ENCODE measurements around the gene TTLL11. TPM values are rescaled to one million over a fixed set of nuclear protein-coding genes. Genes with fewer than 3 reads are reported as not detected.

TTLL11 gene
- total and polyA plus RNA-seq, 2 of the 8 experiments (the other 6 are each of a cell fraction or from before 2014, with no cell fraction given): 0.56 to 0.80 TPM

GRCh38 chr9:121975801-121976277 lies 117.3 kb downstream of the TTLL11 start:
- no peak for FAIRE-seq
- CTCF ChIA-PET (ENCODE audit: partially characterized antibody): interaction anchor here (0.7 to 2.0 kb wide), 4 partner anchors 26 to 421 kb away, joined by 3 to 6 read pairs (median 6); no protein-coding TSS in a partner anchor
- no peak for TF ChIP-seq CREB1 (IDR thresholded peaks at IDR 0.05)
- TF ChIP-seq CBX5 (IDR thresholded peaks at IDR 0.05; ENCODE audit: low read depth, low read length): no peak
- no peak for TF ChIP-seq ZNF274 (IDR thresholded peaks at IDR 0.05; ENCODE audit: borderline replicate concordance, extremely low read depth, low read length)
- TF ChIP-seq RXRA (IDR thresholded peaks at IDR 0.05; ENCODE audit: insufficient read depth, low read depth, low read length): no peak
- no peak for TF ChIP-seq TAF7 (optimal IDR thresholded peaks at IDR 0.05; ENCODE audit: borderline replicate concordance, low read depth, low read length)
- TF ChIP-seq POLR2AphosphoS5 (IDR thresholded peaks at IDR 0.05; ENCODE audit: low read depth, low read length): no peak
- TF ChIP-seq SIN3A (conservative IDR thresholded peaks at IDR 0.05 in 1 of 2, IDR thresholded peaks at IDR 0.05 in 1 of 2; ENCODE audit: low read depth in 1 of 2, low read length in 2 of 2): no peak
- TF ChIP-seq TAF1 (IDR thresholded peaks at IDR 0.05; ENCODE audit: low read depth, low read length): no peak
- no peak for TF ChIP-seq CHD2 (IDR thresholded peaks at IDR 0.05; ENCODE audit: low read length)
- TF ChIP-seq FOSL1 (IDR thresholded peaks at IDR 0.05; ENCODE audit: insufficient read depth, low read depth, low read length): no peak
- TF ChIP-seq SP1 (IDR thresholded peaks at IDR 0.05; ENCODE audit: low read depth, low read length): no peak
- no peak for TF ChIP-seq SRF (IDR thresholded peaks at IDR 0.05; ENCODE audit: low read depth, low read length)
- TF ChIP-seq BCL11A (IDR thresholded peaks at IDR 0.05; ENCODE audit: low read depth in 2 of 2, low read length in 2 of 2): no peak
- no peak for TF ChIP-seq POLR2A (IDR thresholded peaks at IDR 0.05; ENCODE audit: control extremely low read depth in 1 of 2, low read depth in 2 of 2, low read length in 2 of 2)
- no peak for TF ChIP-seq NRF1 (IDR thresholded peaks at IDR 0.05; ENCODE audit: low read depth, low read length)
- no peak for TF ChIP-seq NANOG (IDR thresholded peaks at IDR 0.05; ENCODE audit: insufficient read depth, low read depth, low read length, poor library complexity, severe bottlenecking)

More at GRCh38 chr9:121975801-121976277, 117.3 kb downstream of the TTLL11 start:
- Histone ChIP-seq H2BK12ac (ENCODE audit: low read depth, low read length) (no peak overlapping the region), H4K91ac (replicated peaks; ENCODE audit: insufficient read length, low read length) (no peak overlapping the region), H3K56ac (replicated peaks; ENCODE audit: insufficient read length, low read depth, low read length) (no peak overlapping the region), H3K36me3 (ENCODE audit: control insufficient read depth in 2 of 4, insufficient read depth in 4 of 4, low read length in 3 of 4) (no peaks in the 10 kb centered on the region), H2BK5ac (ENCODE audit: low read depth, low read length) (no peak overlapping the region), H3K18ac (ENCODE audit: extremely low read depth, low read length) (no peak overlapping the region; the same call in 1 of the 2 replicates), H4K20me1 (replicated peaks in 1 of 2; ENCODE audit: control insufficient read depth in 1 of 2, insufficient read depth in 2 of 2, low read length in 2 of 2) (no peaks in the 10 kb centered on the region), H3K9me3 (ENCODE audit: insufficient read depth in 2 of 2, low read depth in 1 of 2, low read length in 1 of 2) (no peaks in the 10 kb centered on the region; a peak in 1 of 4 replicates), H3K23ac (ENCODE audit: insufficient read length) (no peak overlapping the region), H3K27me3 (replicated peaks in 1 of 4; ENCODE audit: control insufficient read depth in 3 of 4, extremely low read depth in 1 of 4, insufficient read depth in 3 of 4, low read length in 3 of 4) (no peaks in the 10 kb centered on the region), H4K5ac (ENCODE audit: insufficient read length, low read depth, low read length) (no peak overlapping the region), H2BK120ac (replicated peaks; ENCODE audit: low read depth, low read length) (no peak overlapping the region), H2AK5ac (ENCODE audit: low read depth, low read length) (no peak overlapping the region), H3K79me1 (ENCODE audit: low read depth, low read length) (no peaks in the 10 kb centered on the region), H3K79me2 (ENCODE audit: control insufficient read depth in 1 of 2, insufficient read depth in 2 of 2, low read length in 2 of 2) (no peaks in the 10 kb centered on the region), H3K4me3 (ENCODE audit: extremely low read depth in 1 of 4, insufficient read depth in 2 of 4, low read depth in 3 of 4, low read length in 4 of 4) (no peak overlapping the region), H2AFZ (ENCODE audit: low read length) (no peak overlapping the region), H2BK20ac (ENCODE audit: low read length) (no peak overlapping the region), H3K9ac (replicated peaks in 1 of 4; ENCODE audit: extremely low read depth in 1 of 4, low read depth in 3 of 4, low read length in 3 of 4) (no peak overlapping the region), H3K4ac (replicated peaks; ENCODE audit: insufficient read length, low read depth, low read length) (no peak overlapping the region), H3K4me1 (replicated peaks in 1 of 4; ENCODE audit: control insufficient read depth in 3 of 4, insufficient read depth in 4 of 4, low read length in 3 of 4) (no peaks in the 10 kb centered on the region; a peak in 1 of 7 replicates), H3K4me2 (ENCODE audit: insufficient read depth in 1 of 2, low read depth in 2 of 2, low read length in 2 of 2) (no peak overlapping the region), H3K14ac (ENCODE audit: insufficient read length) (no peak overlapping the region), H4K8ac (ENCODE audit: extremely low read depth, insufficient read depth, low read length) (no peak overlapping the region), H3K27ac (ENCODE audit: low read depth, low read length) (no peak overlapping the region), H3K23me2 (ENCODE audit: low read depth, low read length) (no peaks in the 10 kb centered on the region), H2BK15ac (ENCODE audit: low read length) (no peak overlapping the region)
- POLR2A ChIA-PET (ENCODE audit: partially characterized antibody): no interaction called here
- no peak for DNase-seq (ENCODE audit: low read depth in 1 of 2, low spot score in 2 of 2)
- 81% methylated on average over 6 of the region's 6 CpGs; no CpG with 5 or more reads in 1 of the 2 experiments for WGBS, 2 experiments (ENCODE audit: extremely low coverage in 1 of 2, insufficient coverage in 1 of 2, insufficient read length in 1 of 2, insufficient replicate concordance in 2 of 2, low coverage in 1 of 2, low lambda C conversion rate in 2 of 2, missing lambda C conversion rate in 1 of 2)

All from H1 (cell line).